Type B pancreatic cell (in vitro differentiated cells): Measurements from ENCODE around the gene KLC1. TPM values are rescaled to one million over a fixed set of nuclear protein-coding genes. Genes with fewer than 3 reads are reported as not detected.

Experiments
- DNase-seq: peaks from one replicate; pipeline ENCODE4 v3.0.0; 2021; ENCODE audit warnings: mixed read lengths; ENCODE audit not compliant: unreplicated experiment; ENCODE audit errors: extremely low spot score
- H3K27ac Mint-ChIP-seq: 2 replicates; pipeline ENCODE4 v1.8.0; 2021; ENCODE audit warnings: mild to moderate bottlenecking, mixed read lengths
- H3K27me3 Mint-ChIP-seq: 2 replicates; pipeline ENCODE4 v1.8.0; 2021; ENCODE audit warnings: mixed read lengths
- H3K36me3 Mint-ChIP-seq: 2 replicates; pipeline ENCODE4 v1.8.0; 2021; ENCODE audit warnings: mixed read lengths
- H3K4me1 Mint-ChIP-seq: one replicate; pipeline ENCODE4 v1.8.0; 2021; ENCODE audit warnings: mixed read lengths; ENCODE audit not compliant: unreplicated experiment
- H3K4me3 Mint-ChIP-seq: 2 replicates; pipeline ENCODE4 v1.8.0; 2021; ENCODE audit warnings: mild to moderate bottlenecking, mixed read lengths
- H3K9me3 Mint-ChIP-seq: 2 replicates; pipeline ENCODE4 v1.8.0; 2021; ENCODE audit warnings: mixed read lengths
- CTCF ChIP-seq: fragments of 200-600 bp; sonication (generic); conservative IDR thresholded peaks from 2 replicates; pipeline ENCODE4 v1.5.0; 2021; ENCODE audit warnings: antibody characterized with exemption, mild to moderate bottlenecking
- total RNA-seq: library from RNA; stranded (reverse); gene quantifications from 2 replicates; pipeline ENCODE4 v1.2.1, GENCODE V29; 2021; ENCODE audit warnings: low replicate concordance

Gene KLC1
- total RNA-seq, 1 donor from 2014 or later = 145 TPM

GRCh38 chr14:103626146-103626850 is 2.7 kb upstream of the KLC1 start:
- H3K36me3 Mint-ChIP-seq = no peaks in the 10 kb centered on the region
- peaks cover 3% of the 10 kb centered on the region for H3K27me3 Mint-ChIP-seq
- H3K4me1 Mint-ChIP-seq = no peaks in the 10 kb centered on the region
- TF ChIP-seq CTCF = no peak
- no peaks in the 10 kb centered on the region for H3K9me3 Mint-ChIP-seq
- DNase-seq = no peak
- no peak overlapping the region for H3K27ac Mint-ChIP-seq
- peak overlapping the region; percentile 41 for H3K4me3 Mint-ChIP-seq

GRCh38 chr14:103627073-103628025 is 1.7 kb upstream of the KLC1 start:
- H3K36me3 Mint-ChIP-seq = no peaks in the 10 kb centered on the region
- no peak for TF ChIP-seq CTCF
- peak overlapping the region; percentile 76 for H3K27ac Mint-ChIP-seq
- no peaks in the 10 kb centered on the region for H3K9me3 Mint-ChIP-seq
- H3K4me3 Mint-ChIP-seq = peak overlapping the region; percentile 87
- H3K27me3 Mint-ChIP-seq = peaks cover 3% of the 10 kb centered on the region
- no peaks in the 10 kb centered on the region for H3K4me1 Mint-ChIP-seq
- DNase-seq = no peak

- Mint-ChIP-seq H3K36me3 (peaks cover under 1% of the 10 kb centered on the region), H3K4me1 (peaks cover 4% of the 10 kb centered on the region), H3K4me3 (peak overlapping the region; percentile 87), H3K9me3 (no peaks in the 10 kb centered on the region), H3K27me3 (peaks cover 3% of the 10 kb centered on the region), H3K27ac (peak overlapping the region; percentile 76)
- peak; percentile 77 for DNase-seq
- no peak for TF ChIP-seq CTCF
Measured at GRCh38 chr14:103628221-103628683, 759 bp upstream of the KLC1 start.

- Mint-ChIP-seq H3K27me3 (peaks cover 3% of the 10 kb centered on the region), H3K4me3 (peak overlapping the region; percentile 93), H3K36me3 (peaks cover 9% of the 10 kb centered on the region), H3K4me1 (peaks cover 13% of the 10 kb centered on the region), H3K9me3 (no peaks in the 10 kb centered on the region), H3K27ac (peak overlapping the region; percentile 88)
- TF ChIP-seq CTCF = no peak
- peak; percentile 75 for DNase-seq
Measured at GRCh38 chr14:103629503-103630121, 601 bp downstream of the KLC1 start.

- DNase-seq = no peak
- Mint-ChIP-seq H3K36me3 (peaks cover 13% of the 10 kb centered on the region), H3K27ac (peak overlapping the region; percentile 88), H3K9me3 (no peaks in the 10 kb centered on the region), H3K4me1 (peaks cover 13% of the 10 kb centered on the region), H3K27me3 (peaks cover under 1% of the 10 kb centered on the region), H3K4me3 (peak overlapping the region; percentile 93)
- TF ChIP-seq CTCF = no peak
Measured at GRCh38 chr14:103630364-103631108, 1.5 kb downstream of the KLC1 start.
